IPS-18c (cell line): Measurements from ENCODE around the gene TNIK.

ENCODE experiments used
- H3K4me3 ChIP-seq: 2 replicates; pipeline ENCODE4 v1.7.0; 2013; ENCODE audit warnings: low read depth, mild to moderate bottlenecking, low read length, moderate library complexity; ENCODE audit not compliant: insufficient read depth
- H3K9me3 ChIP-seq: one replicate; pipeline ENCODE4 v1.6.1; 2013; ENCODE audit warnings: mild to moderate bottlenecking, low read length, moderate library complexity; ENCODE audit not compliant: control insufficient read depth, insufficient read depth

TNIK gene

DNA sequence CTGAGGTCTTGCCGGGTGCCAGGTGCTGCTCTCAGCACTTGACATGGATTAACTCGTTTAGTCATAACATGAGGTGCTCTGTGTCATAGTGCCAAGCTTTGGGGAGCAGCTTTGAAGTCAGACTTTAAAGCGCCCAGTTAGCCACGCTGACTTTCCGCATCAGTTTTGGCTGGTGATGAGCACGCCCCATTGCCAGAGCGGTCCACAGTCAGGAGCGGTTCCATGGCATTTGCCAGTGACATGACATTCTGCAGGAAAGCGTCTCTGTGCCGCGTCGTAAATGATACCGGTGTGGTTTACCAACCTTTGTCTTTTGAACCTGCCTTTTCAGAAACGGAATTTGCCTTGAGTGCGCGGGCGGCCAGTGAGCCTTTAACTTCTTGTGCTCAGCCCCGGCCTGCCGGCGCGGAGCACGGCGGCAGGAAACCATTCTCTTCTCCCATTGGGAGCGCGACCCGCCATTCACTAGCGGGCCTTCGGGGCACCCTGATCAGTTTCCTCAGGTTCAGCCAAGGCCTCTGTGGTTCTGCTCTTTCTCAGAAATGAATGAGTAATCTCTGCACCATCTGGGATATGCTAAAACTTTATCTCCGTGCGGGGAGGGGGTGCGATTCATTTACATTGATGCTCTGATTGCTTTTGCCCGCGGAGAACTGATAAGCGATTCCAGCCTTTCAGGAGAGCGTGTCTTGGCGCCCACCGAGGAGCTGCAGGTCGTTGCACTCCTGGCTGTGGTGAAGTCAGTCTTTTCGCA is 432.0 kb downstream of the TNIK start:
- peak overlapping the region; percentile 32 for H3K4me3 ChIP-seq
- H3K9me3 ChIP-seq: no peaks in the 10 kb centered on the region

DNA sequence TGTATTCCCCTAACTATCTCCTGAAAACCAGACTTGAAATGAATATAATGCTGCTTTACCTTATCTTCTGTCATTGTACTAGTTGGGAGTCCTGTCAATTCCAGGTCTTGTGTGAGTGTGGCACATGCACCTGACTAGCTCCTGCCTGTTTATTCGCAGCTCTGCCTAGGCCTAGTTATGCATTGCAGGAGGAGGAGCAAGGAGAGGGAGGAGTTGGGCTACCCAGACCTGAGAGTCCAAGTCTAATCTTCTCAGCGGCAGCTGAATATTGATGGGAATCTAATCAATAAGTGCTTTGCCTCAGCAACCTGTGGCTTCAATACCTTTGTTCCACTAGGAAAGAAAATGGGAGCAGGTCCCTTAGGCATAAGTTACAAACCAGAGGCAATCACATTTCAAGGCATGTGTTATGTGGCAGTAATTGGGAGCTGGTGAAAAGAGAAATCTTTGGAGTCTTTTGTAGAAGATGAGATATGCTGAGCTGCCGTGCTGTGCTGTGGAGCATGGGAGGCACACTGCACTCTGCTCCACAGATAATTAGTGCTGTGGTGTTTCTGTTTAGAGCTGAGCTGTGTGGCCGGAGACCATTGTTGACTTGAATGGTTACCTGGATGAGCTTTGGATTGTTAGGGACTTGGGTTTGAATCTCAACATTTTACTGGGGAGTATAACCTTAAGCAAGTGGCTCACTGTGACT is 433.5 kb downstream of the TNIK start, which contains the start of gene SLC2A2:
TSS of gene SLC2A2 (minus strand) at position 124 of the 697 bp plus-strand sequence. CDS start at position 74, 50 bp downstream.
- H3K4me3 ChIP-seq: no peak within 1 kb of the TSS
- H3K9me3 ChIP-seq: no peaks in the 10 kb centered on the region

DNA sequence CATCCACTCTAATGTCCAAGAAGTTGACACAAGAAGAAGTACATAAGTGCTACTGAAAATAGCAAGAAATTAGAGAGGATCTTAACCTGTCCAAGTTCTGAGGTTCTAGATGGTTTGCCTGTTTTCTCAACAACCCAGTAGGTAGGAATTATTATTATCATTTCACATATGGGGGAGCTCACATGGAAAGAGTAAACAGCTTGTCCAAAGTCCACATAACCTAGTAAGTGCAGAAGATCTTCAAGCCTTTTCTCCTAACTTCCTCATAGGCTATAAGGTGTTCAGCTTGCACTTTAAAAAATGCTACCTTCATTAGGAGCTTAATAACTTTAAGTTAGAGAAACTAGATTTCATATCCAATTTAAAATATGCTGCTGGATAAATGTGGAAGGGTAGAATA is 436.6 kb downstream of the TNIK start:
- Histone ChIP-seq H3K4me3 (no peak overlapping the region), H3K9me3 (no peaks in the 10 kb centered on the region)

DNA sequence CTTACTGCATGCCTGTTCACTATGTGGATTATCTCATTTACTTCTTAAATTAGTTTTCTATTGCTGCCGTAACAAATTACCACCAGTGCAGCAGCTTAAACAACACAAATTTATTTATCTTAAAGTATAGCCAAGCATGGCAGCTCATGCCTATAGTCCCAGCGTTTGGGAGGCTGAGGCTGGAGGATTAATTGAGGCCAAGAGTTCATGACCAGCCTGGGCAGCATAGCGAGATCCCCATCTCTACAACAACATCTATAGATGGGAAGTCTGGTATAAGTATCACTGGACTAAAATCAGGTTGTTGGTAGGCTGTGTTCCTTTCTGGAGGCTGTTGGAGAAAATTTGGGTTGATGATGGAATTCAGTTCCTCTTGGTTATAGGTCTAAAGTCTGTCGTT is 438.8 kb downstream of the TNIK start:
- no peak overlapping the region for H3K4me3 ChIP-seq
- H3K9me3 ChIP-seq: no peaks in the 10 kb centered on the region

DNA sequence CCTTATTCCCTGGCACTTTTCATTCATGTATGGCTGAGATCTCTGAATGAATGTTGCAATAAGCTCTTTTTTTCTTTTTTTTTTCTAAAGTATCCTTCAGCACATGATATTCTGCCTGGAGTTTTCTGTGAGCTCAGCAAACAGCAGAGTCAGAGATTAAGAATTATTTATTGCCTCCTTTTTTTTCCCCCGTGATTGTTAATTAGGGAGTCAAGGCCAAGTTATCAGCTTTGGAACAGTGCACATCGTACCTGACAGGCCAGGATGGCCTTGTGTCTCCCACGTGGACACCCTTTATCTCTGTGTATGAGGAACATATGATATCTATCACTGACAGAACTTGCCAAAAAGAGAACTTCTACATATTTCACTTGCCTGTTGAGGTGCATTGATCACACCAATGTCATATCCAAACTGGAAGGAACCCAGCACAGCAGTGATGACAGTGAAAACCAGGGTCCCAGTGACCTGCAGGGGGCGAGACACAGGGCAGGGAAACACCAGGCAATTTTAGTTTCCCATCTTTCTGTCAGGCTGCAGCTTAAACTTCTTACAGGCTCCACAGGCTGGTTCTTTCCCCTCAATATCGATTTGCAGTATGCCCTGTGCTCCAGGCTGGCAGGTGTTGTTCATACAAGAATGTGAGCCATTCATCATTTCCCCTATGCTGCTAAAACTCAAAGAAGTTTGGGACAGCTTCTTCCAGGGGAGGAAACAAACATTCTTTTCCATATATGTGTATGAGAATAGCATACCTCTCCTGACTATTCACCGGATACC is 441.9 kb downstream of the TNIK start:
- H3K4me3 ChIP-seq: no peak overlapping the region
- no peaks in the 10 kb centered on the region for H3K9me3 ChIP-seq

DNA sequence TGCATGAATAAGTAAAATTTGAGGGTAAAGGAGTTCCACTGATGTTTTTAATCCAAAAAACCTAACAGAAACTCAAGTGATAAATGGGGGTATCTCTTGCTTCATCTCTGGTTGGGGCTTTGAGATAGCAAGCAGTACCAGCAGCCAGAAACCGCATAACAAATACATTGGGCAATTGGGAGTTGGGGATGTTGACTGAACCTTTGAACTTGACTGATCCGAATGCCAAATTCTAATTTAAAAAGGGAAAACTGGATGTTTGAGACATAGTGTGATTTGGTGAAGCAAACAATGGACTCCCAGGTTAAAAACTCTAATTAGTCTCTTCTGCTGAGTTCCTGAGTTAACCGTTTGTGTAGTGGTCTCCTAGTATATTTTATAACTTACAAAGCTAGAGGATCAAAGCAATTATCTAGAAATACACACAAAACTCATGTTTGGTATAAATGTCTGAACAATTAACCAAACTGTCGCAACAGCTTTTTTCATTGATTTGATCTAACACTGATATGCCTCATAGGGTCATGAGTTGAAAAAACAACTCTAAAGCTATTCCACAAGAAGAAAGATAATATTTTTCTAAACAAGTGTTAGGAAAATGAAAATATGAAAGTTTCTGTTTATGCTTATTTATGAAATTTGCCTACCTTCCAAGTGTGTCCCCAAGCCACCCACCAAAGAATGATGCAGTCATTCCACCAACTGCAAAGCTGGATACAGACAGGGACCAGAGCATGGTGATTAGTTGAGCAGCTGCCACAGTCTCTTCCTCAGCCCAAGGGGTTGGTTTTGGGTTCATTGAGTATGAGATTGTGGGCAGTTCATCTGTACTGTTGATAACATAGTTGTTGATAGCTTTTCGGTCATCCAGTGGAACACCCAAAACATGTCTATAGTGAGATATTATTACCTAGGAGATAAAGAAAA is 446.1 kb downstream of the TNIK start:
- no peaks in the 10 kb centered on the region for H3K9me3 ChIP-seq
- no peak overlapping the region for H3K4me3 ChIP-seq

DNA sequence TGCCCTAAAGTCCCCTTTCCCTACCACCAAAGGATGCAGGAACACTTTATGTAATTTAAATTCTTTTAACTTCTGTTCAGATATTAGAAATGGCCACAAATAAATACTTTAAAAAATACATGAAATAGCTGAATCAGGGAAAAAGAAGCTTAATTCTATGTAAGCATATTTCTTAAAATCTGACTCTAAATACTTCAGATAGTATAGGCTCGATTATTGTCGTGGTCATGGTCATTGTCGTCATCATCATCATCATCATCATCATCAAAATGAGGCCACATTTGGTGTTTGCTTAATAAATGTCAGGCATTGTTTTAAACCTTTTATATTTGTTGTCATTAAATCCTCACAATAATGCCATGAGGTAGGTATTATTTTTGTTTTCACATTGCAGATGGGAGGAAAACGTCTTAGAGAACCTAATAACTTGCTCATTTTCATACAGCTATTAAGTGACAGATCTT is 448.3 kb downstream of the TNIK start:
- no peak overlapping the region for H3K4me3 ChIP-seq
- H3K9me3 ChIP-seq: no peaks in the 10 kb centered on the region
